Measurements from ENCODE around the gene MTHFD1L. TPM values are rescaled to one million over a fixed set of nuclear protein-coding genes. Genes with fewer than 3 reads are reported as not detected.

MTHFD1L gene
- total and polyA plus RNA-seq, 2 of the 8 experiments (the other 6 are each of a cell fraction or from before 2014, with no cell fraction given) = 29.2 to 105 TPM

DNA sequence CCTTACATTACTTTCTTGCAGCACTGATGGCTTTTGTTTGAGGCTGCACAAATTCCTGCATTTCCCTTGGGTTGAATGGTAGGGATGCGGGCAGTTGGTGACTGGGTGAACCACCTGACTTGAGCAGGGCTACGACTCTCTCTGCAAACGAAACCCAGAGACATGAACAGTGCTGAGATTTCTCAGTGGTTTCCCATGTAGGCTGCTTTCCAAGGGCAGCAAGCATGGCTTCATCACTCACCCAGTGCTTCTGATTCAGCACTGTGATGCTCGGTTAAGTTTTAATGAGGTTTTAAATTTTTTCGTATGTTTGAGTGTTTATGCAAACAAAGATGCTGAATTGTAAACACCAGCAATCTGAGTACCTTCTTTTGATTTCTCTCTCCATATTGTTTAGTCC is 127.2 kb downstream of the MTHFD1L start (continued):
- TF ChIP-seq SIN3A (conservative IDR thresholded peaks at IDR 0.05 in 1 of 2, IDR thresholded peaks at IDR 0.05 in 1 of 2; ENCODE audit: low read depth in 1 of 2, low read length in 2 of 2) (no peak), FOSL1 (IDR thresholded peaks at IDR 0.05; ENCODE audit: insufficient read depth, low read depth, low read length) (no peak), RBBP5 (IDR thresholded peaks at IDR 0.05; ENCODE audit: borderline replicate concordance, low read depth, low read length) (no peak), CHD1 (IDR thresholded peaks at IDR 0.05; ENCODE audit: low read depth, low read length) (no peak), CEBPB (IDR thresholded peaks at IDR 0.05; ENCODE audit: low read depth, low read length) (no peak), SIX5 (IDR thresholded peaks at IDR 0.05; ENCODE audit: low read depth, low read length) (no peak)

Measured in H1 (cell line).